ENCODE results near the gene ZNF480.

DNA sequence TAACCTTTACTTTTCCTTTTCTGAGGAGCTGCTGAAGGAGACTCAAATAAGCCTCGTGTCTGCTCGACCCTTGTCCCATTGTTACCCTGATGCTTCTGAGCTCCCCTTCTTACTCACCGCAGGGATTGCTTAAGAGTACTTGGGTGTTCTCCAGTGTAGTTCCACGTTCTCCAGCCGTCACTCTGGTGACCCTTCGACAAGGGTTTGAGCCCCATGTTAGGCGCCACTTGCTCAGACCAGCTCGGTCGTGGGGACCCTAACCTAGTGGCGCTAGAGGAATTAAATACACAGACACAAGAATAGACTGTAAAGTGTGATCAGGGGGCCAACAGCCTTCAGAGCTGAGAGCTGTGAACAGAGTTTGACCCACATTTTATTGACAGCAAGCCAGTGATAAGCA lies 10.3 kb downstream of the ZNF480 start:
- TF ChIP-seq, protein P1, sequence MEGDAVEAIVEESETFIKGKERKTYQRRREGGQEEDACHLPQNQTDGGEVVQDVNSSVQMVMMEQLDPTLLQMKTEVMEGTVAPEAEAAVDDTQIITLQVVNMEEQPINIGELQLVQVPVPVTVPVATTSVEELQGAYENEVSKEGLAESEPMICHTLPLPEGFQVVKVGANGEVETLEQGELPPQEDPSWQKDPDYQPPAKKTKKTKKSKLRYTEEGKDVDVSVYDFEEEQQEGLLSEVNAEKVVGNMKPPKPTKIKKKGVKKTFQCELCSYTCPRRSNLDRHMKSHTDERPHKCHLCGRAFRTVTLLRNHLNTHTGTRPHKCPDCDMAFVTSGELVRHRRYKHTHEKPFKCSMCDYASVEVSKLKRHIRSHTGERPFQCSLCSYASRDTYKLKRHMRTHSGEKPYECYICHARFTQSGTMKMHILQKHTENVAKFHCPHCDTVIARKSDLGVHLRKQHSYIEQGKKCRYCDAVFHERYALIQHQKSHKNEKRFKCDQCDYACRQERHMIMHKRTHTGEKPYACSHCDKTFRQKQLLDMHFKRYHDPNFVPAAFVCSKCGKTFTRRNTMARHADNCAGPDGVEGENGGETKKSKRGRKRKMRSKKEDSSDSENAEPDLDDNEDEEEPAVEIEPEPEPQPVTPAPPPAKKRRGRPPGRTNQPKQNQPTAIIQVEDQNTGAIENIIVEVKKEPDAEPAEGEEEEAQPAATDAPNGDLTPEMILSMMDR (IDR thresholded peaks at IDR 0.05; ENCODE audit: low read length), result no peak
- no peak for TF ChIP-seq EZH2 (optimal IDR thresholded peaks at IDR 0.05; ENCODE audit: low read depth, low read length)

Data from MM.1S (cell line).